HCT116 (cell line): ENCODE results near the gene CTIF. TPM values are rescaled to one million over a fixed set of nuclear protein-coding genes. Genes with fewer than 3 reads are reported as not detected.

Experiments used
- ATAC-seq: fragments of 200-7000 bp; cut with Tn5 transposase; 2 replicates; pipeline ENCODE4 v1.9.1; 2020; ENCODE audit warnings: mild to moderate bottlenecking, moderate library complexity
- BruUV-seq: library from RNA; stranded (reverse); fragments of 400-500 nt; replicated peaks from 2 replicates; lab custom pipeline; 2021; lab: Mats Ljungman, UMichigan
- CTCF ChIA-PET: fragments of 300-600 bp; sonication (Branson Sonifier 250); formaldehyde crosslinking; loops from one replicate; lab custom pipeline; 2021; ENCODE audit warnings: antibody characterized with exemption; lab: Charles Lee
- POLR2A ChIA-PET: fragments of 300-600, 350-600 bp; sonication (Branson Sonifier 250); formaldehyde crosslinking; loops from one replicate; lab custom pipeline; 2021; ENCODE audit warnings: antibody characterized with exemption; lab: Charles Lee
- RAD21 ChIA-PET, 2 experiments: fragments of 300-600 bp; sonication (Branson Sonifier 250); formaldehyde crosslinking; loops; one replicate each; lab custom pipeline; 2023; ENCODE audit warnings: low total read pairs in 2 of 2; ENCODE audit not compliant: uncharacterized antibody in 2 of 2, unreplicated experiment in 2 of 2, low non-redundant PET in 1 of 2; lab: Charles Lee
- DNase-seq: peaks from one replicate; pipeline ENCODE4 v3.0.0-alpha.2; 2010; ENCODE audit warnings: low read depth, low spot score
- H2AFZ ChIP-seq: fragments of 200-600 bp; shearing (Covaris generic), sonication (generic); 2 replicates; pipeline ENCODE4 v1.6.1; 2017; ENCODE audit warnings: low read depth, mixed run types, mixed read lengths, antibody characterized with exemption, low read length; ENCODE audit not compliant: poor library complexity, severe bottlenecking
- H3K27ac ChIP-seq: 2 replicates; pipeline ENCODE4 v1.5.1; 2012; ENCODE audit warnings: low read depth, low read length
- H3K27me3 ChIP-seq: fragments of 200-600 bp; sonication (generic); 2 replicates; pipeline ENCODE4 v1.6.1; 2016; ENCODE audit warnings: mixed run types, low read length, mixed read lengths; ENCODE audit not compliant: insufficient read depth
- H3K36me3 ChIP-seq, 2 experiments: fragments of 200-500 bp in 1 of 2; fragments of 200-600 bp in 1 of 2; sonication (Bioruptor generic) in 1 of 2; sonication (generic) in 1 of 2; 2 replicates each; pipeline versions ENCODE4 v1.5.1 to v1.6.1; 2014 to 2016; ENCODE audit warnings: low read length in 2 of 2, inconsistent platforms in 1 of 2, mixed read lengths in 1 of 2, mixed run types in 1 of 2; ENCODE audit not compliant: insufficient read depth in 2 of 2, control insufficient read depth in 1 of 2
- H3K4me1 ChIP-seq, 2 experiments: fragments of 200-600 bp in 1 of 2; sonication (generic) in 1 of 2; 2 replicates each; pipeline versions ENCODE4 v1.5.1 to v1.6.1; 2012 to 2017; ENCODE audit warnings: low read length in 2 of 2, inconsistent platforms in 1 of 2, mild to moderate bottlenecking in 1 of 2, mixed read lengths in 1 of 2, mixed run types in 1 of 2, moderate library complexity in 1 of 2; ENCODE audit not compliant: insufficient read depth in 2 of 2, control insufficient read depth in 1 of 2
- H3K4me2 ChIP-seq: fragments of 200-600 bp; sonication (generic); 2 replicates; pipeline ENCODE4 v1.6.1; 2017; ENCODE audit warnings: mixed run types, low read length, mixed read lengths
- H3K4me3 ChIP-seq, 2 experiments: fragments of 200-600 bp in 1 of 2; sonication (generic) in 1 of 2; replicated peaks in 1 of 2; 2 replicates each; pipeline ENCODE4 v1.5.1; 2011 to 2016; ENCODE audit warnings: low read length in 2 of 2, control low read depth in 1 of 2, low read depth in 1 of 2, mild to moderate bottlenecking in 1 of 2, mixed read lengths in 1 of 2, mixed run types in 1 of 2
- H3K79me2 ChIP-seq: fragments of 200-600 bp; sonication (generic); 2 replicates; pipeline ENCODE4 v1.6.1; 2017; ENCODE audit warnings: mild to moderate bottlenecking, mixed run types, low read length, moderate library complexity, mixed read lengths; ENCODE audit not compliant: insufficient read depth
- H3K9ac ChIP-seq: fragments of 200-600 bp; sonication (generic); 2 replicates; pipeline ENCODE4 v1.6.1; 2016; ENCODE audit warnings: low read length, mixed read lengths
- H3K9me2 ChIP-seq: fragments of 200-600 bp; sonication (generic), shearing (Covaris generic); 2 replicates; pipeline ENCODE4 v1.6.1; 2017; ENCODE audit warnings: mixed run types, mild to moderate bottlenecking, moderate library complexity; ENCODE audit not compliant: insufficient read depth
- H3K9me3 ChIP-seq, 2 experiments: fragments of 200-500 bp in 1 of 2; fragments of 200-600 bp in 1 of 2; sonication (Bioruptor generic) in 1 of 2; sonication (generic) in 1 of 2; 2 replicates each; pipeline ENCODE4 v1.6.1; 2014 to 2017; ENCODE audit warnings: low read length in 2 of 2, mixed read lengths in 2 of 2, inconsistent platforms in 1 of 2, low read depth in 1 of 2, mild to moderate bottlenecking in 1 of 2, mixed run types in 1 of 2, moderate library complexity in 1 of 2; ENCODE audit not compliant: control insufficient read depth in 1 of 2, insufficient read depth in 1 of 2
- H4K20me1 ChIP-seq: fragments of 200-600 bp; sonication (generic), shearing (Covaris generic); 2 replicates; pipeline ENCODE4 v1.6.1; 2017; ENCODE audit warnings: mixed run types, mild to moderate bottlenecking, moderate library complexity; ENCODE audit not compliant: insufficient read depth
- ELF1 ChIP-seq: IDR thresholded peaks from 2 replicates; pipeline ENCODE4 v1.6.1; 2012; ENCODE audit warnings: low read depth, borderline replicate concordance
- EZH2 ChIP-seq: fragments of 200-600 bp; sonication (generic); IDR thresholded peaks from 2 replicates; pipeline ENCODE4 v1.6.1; 2017; ENCODE audit warnings: antibody characterized with exemption, mixed run types
- EZH2phosphoT487 ChIP-seq: fragments of 200-600 bp; IDR thresholded peaks from 2 replicates; pipeline ENCODE4 v1.6.1; 2018; ENCODE audit warnings: antibody characterized with exemption, borderline replicate concordance
- FOSL1 ChIP-seq: IDR thresholded peaks from 2 replicates; pipeline ENCODE4 v1.6.1; 2012; ENCODE audit warnings: low read depth
- RAD21 ChIP-seq: IDR thresholded peaks from 2 replicates; pipeline ENCODE4 v1.6.1; 2012; ENCODE audit warnings: low read depth, mild to moderate bottlenecking
- SRF ChIP-seq: IDR thresholded peaks from 2 replicates; pipeline ENCODE4 v1.6.1; 2012; ENCODE audit warnings: low read depth
- TCF7L2 ChIP-seq: IDR thresholded peaks from 2 replicates; pipeline ENCODE4 v1.7.0; 2011; ENCODE audit warnings: borderline replicate concordance, inconsistent platforms; ENCODE audit not compliant: insufficient read depth, insufficient read length; ENCODE audit errors: extremely low read depth
- ZFX ChIP-seq: fragments of 450-650 bp; IDR thresholded peaks from 2 replicates; pipeline ENCODE4 v1.6.1; 2017
- intact Hi-C: fragments of 100-400 bp; cut with micrococcal nuclease; formaldehyde crosslinking; loops from 2 replicates; pipeline ENCODE4 v1.10.0; 2022
- total RNA-seq: library from RNA; stranded (reverse); gene quantifications from one replicate; pipeline ENCODE4 v1.2.1, GENCODE V29; 2021; ENCODE audit not compliant: unreplicated experiment
- TF ChIP-seq, protein P1 (sequence below): IDR thresholded peaks from 2 replicates; pipeline ENCODE4 v1.6.1; 2012
- TF ChIP-seq, protein P2 (sequence below), 3 experiments: fragments of 200-600 bp in 1 of 3; sonication (generic) in 1 of 3; IDR thresholded peaks in 2 of 3; conservative IDR thresholded peaks in 1 of 3; 2 replicates each; pipeline ENCODE4 v1.5.1; 2012 to 2017; ENCODE audit warnings: low read depth in 2 of 3, low read length in 2 of 3, antibody characterized with exemption in 1 of 3, borderline replicate concordance in 1 of 3, control low read depth in 1 of 3, mild to moderate bottlenecking in 1 of 3, mixed read lengths in 1 of 3, mixed run types in 1 of 3, moderate library complexity in 1 of 3; ENCODE audit not compliant: insufficient read depth in 1 of 3

CTIF gene
- total RNA-seq, 1 experiment from 2014 or later, result 19.7 TPM

DNA sequence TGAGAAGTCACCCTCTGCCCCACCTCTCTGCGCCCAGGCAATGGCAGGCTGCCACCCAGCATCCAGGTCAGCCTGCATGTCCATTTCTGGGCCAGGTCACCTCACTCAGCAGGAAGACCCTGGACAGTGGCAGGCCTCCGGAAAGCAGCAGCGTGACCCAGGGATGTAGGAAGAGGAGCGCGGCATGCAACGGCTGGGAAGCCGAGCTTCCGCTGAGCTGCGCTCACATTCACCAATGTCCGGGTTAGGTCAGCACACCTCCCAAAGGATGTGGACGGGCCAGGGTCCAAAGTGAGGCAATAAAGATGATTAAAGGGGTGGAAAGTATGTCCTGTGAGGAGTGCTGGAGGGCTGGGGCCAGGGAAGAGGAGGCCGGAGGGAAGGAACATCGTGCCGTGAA is 174.5 kb downstream of the CTIF start:
- Histone ChIP-seq H3K4me2 (no peak overlapping the region), H4K20me1 (no peaks in the 10 kb centered on the region), H3K27me3 (no peaks in the 10 kb centered on the region), H3K36me3 (no peaks in the 10 kb centered on the region), H3K27ac (no peak overlapping the region), H3K9me3 (no peaks in the 10 kb centered on the region), H3K9ac (no peak overlapping the region), H3K9me2 (no peaks in the 10 kb centered on the region), H2AFZ (no peak overlapping the region), H3K4me1 (no peaks in the 10 kb centered on the region), H3K4me3 (no peak overlapping the region), H3K79me2 (no peaks in the 10 kb centered on the region)
- ATAC-seq, result no peak
- TF ChIP-seq SRF (no peak), ZFX (no peak), FOSL1 (no peak)
- RAD21 ChIA-PET, result no interaction called here
- no peak for DNase-seq
- POLR2A ChIA-PET, result no interaction called here
- no TSS peak for BruUV-seq
- intact Hi-C loops, result no loop called here
- CTCF ChIA-PET, result no interaction called here

DNA sequence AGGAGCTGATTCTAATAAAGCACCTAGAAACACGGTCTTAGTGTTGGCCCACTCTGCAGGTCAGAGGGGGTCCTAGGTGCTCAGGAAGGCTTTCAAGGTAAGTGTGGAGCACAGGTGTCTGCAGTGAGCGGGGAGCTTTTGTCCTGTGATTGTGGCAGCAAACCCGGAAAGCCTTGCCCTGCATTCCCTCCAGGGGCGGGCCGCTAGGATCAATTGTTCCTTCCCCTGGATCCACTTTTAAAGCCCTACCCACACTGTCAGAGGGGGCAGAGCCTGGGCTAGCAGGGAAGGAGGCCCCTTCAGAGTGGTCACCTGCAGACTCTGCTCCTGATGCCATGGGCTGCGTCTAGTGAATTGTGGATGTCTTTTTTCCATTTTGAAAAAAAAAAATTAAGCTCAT is 176.0 kb downstream of the CTIF start:
- H3K9me3 ChIP-seq, result no peaks in the 10 kb centered on the region
- no peaks in the 10 kb centered on the region for H4K20me1 ChIP-seq
- H3K4me2 ChIP-seq, result no peak overlapping the region
- ChIA-PET POLR2A (no interaction called here), RAD21 (no interaction called here), CTCF (no interaction called here)
- TF ChIP-seq, protein P1, sequence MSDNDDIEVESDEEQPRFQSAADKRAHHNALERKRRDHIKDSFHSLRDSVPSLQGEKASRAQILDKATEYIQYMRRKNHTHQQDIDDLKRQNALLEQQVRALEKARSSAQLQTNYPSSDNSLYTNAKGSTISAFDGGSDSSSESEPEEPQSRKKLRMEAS, result no peak
- TF ChIP-seq FOSL1 (no peak), TCF7L2 (no peak), EZH2 (no peak), EZH2phosphoT487 (no peak), RAD21 (no peak), ELF1 (no peak)
- TF ChIP-seq, protein P2, sequence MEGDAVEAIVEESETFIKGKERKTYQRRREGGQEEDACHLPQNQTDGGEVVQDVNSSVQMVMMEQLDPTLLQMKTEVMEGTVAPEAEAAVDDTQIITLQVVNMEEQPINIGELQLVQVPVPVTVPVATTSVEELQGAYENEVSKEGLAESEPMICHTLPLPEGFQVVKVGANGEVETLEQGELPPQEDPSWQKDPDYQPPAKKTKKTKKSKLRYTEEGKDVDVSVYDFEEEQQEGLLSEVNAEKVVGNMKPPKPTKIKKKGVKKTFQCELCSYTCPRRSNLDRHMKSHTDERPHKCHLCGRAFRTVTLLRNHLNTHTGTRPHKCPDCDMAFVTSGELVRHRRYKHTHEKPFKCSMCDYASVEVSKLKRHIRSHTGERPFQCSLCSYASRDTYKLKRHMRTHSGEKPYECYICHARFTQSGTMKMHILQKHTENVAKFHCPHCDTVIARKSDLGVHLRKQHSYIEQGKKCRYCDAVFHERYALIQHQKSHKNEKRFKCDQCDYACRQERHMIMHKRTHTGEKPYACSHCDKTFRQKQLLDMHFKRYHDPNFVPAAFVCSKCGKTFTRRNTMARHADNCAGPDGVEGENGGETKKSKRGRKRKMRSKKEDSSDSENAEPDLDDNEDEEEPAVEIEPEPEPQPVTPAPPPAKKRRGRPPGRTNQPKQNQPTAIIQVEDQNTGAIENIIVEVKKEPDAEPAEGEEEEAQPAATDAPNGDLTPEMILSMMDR (IDR thresholded peaks at IDR 0.05 in 2 of 3, conservative IDR thresholded peaks at IDR 0.05 in 1 of 3; ENCODE audit: borderline replicate concordance in 1 of 3, insufficient read depth in 1 of 3, low read depth in 2 of 3, low read length in 2 of 3), result no peak
- BruUV-seq, result no TSS peak
- no peak overlapping the region for H3K4me3 ChIP-seq
- H3K4me1 ChIP-seq, result no peaks in the 10 kb centered on the region
- no peaks in the 10 kb centered on the region for H3K36me3 ChIP-seq
- H3K9ac ChIP-seq, result no peak overlapping the region
- H3K27ac ChIP-seq, result no peak overlapping the region
- H3K9me2 ChIP-seq, result no peaks in the 10 kb centered on the region
- H3K79me2 ChIP-seq, result no peaks in the 10 kb centered on the region
- intact Hi-C loops, result no loop called here
- no peak overlapping the region for H2AFZ ChIP-seq
- ATAC-seq (no peak), DNase-seq (no peak)
- H3K27me3 ChIP-seq, result no peaks in the 10 kb centered on the region
